ENCODE results near the gene RBMS2. TPM values are rescaled to one million over a fixed set of nuclear protein-coding genes. Genes with fewer than 3 reads are reported as not detected.

The RBMS2 gene
- polyA plus RNA-seq, 3 donors = 5.1 to 8.2 (median 6.5) TPM

- Mint-ChIP-seq H3K27me3 (ENCODE audit: low read depth in 3 of 3) (no peaks in the 10 kb centered on the region), H3K9me3 (no peaks in the 10 kb centered on the region), H3K36me3 (peaks cover 10% of the 10 kb centered on the region in 2 donors), H3K4me1 (peaks cover 28% of the 10 kb centered on the region), H3K27ac (no peak overlapping the region), H3K4me3 (no peak overlapping the region)
- Histone ChIP-seq H3K9me3 (replicated peaks in 1 of 2; ENCODE audit: control insufficient read depth in 1 of 2, insufficient read depth in 1 of 2, low read length in 2 of 2) (no peaks in the 10 kb centered on the region), H3K4me3 (replicated peaks in 1 of 3; ENCODE audit: low read depth in 2 of 3, low read length in 3 of 3) (no peak overlapping the region), H3K27ac (ENCODE audit: low read depth in 1 of 2, low read length in 2 of 2) (no peak overlapping the region), H3K4me1 (ENCODE audit: control insufficient read depth in 1 of 2, insufficient read depth in 2 of 2, low read length in 2 of 2) (peaks cover 26% of the 10 kb centered on the region in 2 donors), H3K27me3 (ENCODE audit: control insufficient read depth in 2 of 2, insufficient read depth in 2 of 2, low read length in 2 of 2) (no peaks in the 10 kb centered on the region), H3K36me3 (replicated peaks in 1 of 2; ENCODE audit: control insufficient read depth in 1 of 2, insufficient read depth in 2 of 2, low read length in 2 of 2) (no peaks in the 10 kb centered on the region), H3K9ac (ENCODE audit: insufficient read depth, low read length, poor library complexity, severe bottlenecking) (no peak overlapping the region), H3K4me2 (replicated peaks; ENCODE audit: extremely low read depth, low read length, poor library complexity, severe bottlenecking) (no peak overlapping the region), H2AFZ (ENCODE audit: insufficient read depth, low read depth, low read length, poor library complexity, severe bottlenecking) (no peak overlapping the region), H4K20me1 (ENCODE audit: insufficient read depth, low read length) (no peaks in the 10 kb centered on the region), H3K79me2 (ENCODE audit: insufficient read depth, low read length) (no peaks in the 10 kb centered on the region)
- intact Hi-C loops (cut with micrococcal nuclease) = no loop called here
- no peak for TF ChIP-seq CTCF (IDR thresholded peaks at IDR 0.05)
- no peak for DNase-seq
- WGBS (ENCODE audit: insufficient coverage) = no CpG with 5 or more reads among the region's 2 CpGs
Observed at GRCh38 chr12:56541631-56542030, 20.0 kb downstream of the RBMS2 start.

GRCh38 chr12:56542164-56542563 is 20.5 kb downstream of the RBMS2 start:
- intact Hi-C loops (cut with micrococcal nuclease) = no loop called here
- WGBS (ENCODE audit: insufficient coverage) = no CpG with 5 or more reads among the region's 4 CpGs
- no peak for TF ChIP-seq CTCF (IDR thresholded peaks at IDR 0.05)
- no peak overlapping the region for H3K27ac Mint-ChIP-seq
- H3K36me3 Mint-ChIP-seq = peaks cover 10% of the 10 kb centered on the region in 2 donors
- no peak overlapping the region for H3K4me3 Mint-ChIP-seq
- no peak overlapping the region for H2AFZ ChIP-seq (ENCODE audit: insufficient read depth, low read depth, low read length, poor library complexity, severe bottlenecking)
- H3K9me3 Mint-ChIP-seq = no peaks in the 10 kb centered on the region
- no peaks in the 10 kb centered on the region for H3K79me2 ChIP-seq (ENCODE audit: insufficient read depth, low read length)
- peaks cover 24% of the 10 kb centered on the region for H3K4me1 Mint-ChIP-seq
- H3K9ac ChIP-seq (ENCODE audit: insufficient read depth, low read length, poor library complexity, severe bottlenecking) = no peak overlapping the region
- DNase-seq = no peak
- no peaks in the 10 kb centered on the region for H3K27me3 Mint-ChIP-seq (ENCODE audit: low read depth in 3 of 3)
- no peaks in the 10 kb centered on the region for H4K20me1 ChIP-seq (ENCODE audit: insufficient read depth, low read length)
- no peaks in the 10 kb centered on the region for H3K27me3 ChIP-seq (ENCODE audit: control insufficient read depth in 2 of 2, insufficient read depth in 2 of 2, low read length in 2 of 2)
- H3K4me3 ChIP-seq (replicated peaks in 1 of 3; ENCODE audit: low read depth in 2 of 3, low read length in 3 of 3) = no peak overlapping the region
- H3K4me1 ChIP-seq (ENCODE audit: control insufficient read depth in 1 of 2, insufficient read depth in 2 of 2, low read length in 2 of 2) = peaks cover 20 to 21% of the 10 kb centered on the region in 2 donors
- no peak overlapping the region for H3K4me2 ChIP-seq (replicated peaks; ENCODE audit: extremely low read depth, low read length, poor library complexity, severe bottlenecking)
- H3K36me3 ChIP-seq (replicated peaks in 1 of 2; ENCODE audit: control insufficient read depth in 1 of 2, insufficient read depth in 2 of 2, low read length in 2 of 2) = no peaks in the 10 kb centered on the region
- no peak overlapping the region for H3K27ac ChIP-seq (ENCODE audit: low read depth in 1 of 2, low read length in 2 of 2)
- H3K9me3 ChIP-seq (replicated peaks in 1 of 2; ENCODE audit: control insufficient read depth in 1 of 2, insufficient read depth in 1 of 2, low read length in 2 of 2) = no peaks in the 10 kb centered on the region

All from CD14-positive monocyte (primary cell).